H9 (cell line): ENCODE data around the gene AMER2. TPM values are rescaled to one million over a fixed set of nuclear protein-coding genes. Genes with fewer than 3 reads are reported as not detected.

ENCODE experiments used
- DNase-seq: peaks from one replicate; pipeline ENCODE4 v3.0.0-alpha.2; 2017
- H2AFZ ChIP-seq: one replicate; pipeline ENCODE4 v1.6.1; 2013; ENCODE audit warnings: mild to moderate bottlenecking, low read length, control low read depth, moderate library complexity
- H2AK5ac ChIP-seq: 2 replicates; pipeline ENCODE4 v1.6.1; 2013; ENCODE audit warnings: low read length, control low read depth, mixed read lengths; ENCODE audit not compliant: insufficient read length
- H2BK120ac ChIP-seq: one replicate; pipeline ENCODE4 v1.6.1; 2013; ENCODE audit warnings: low read depth, mild to moderate bottlenecking, low read length, control low read depth, inconsistent platforms; ENCODE audit not compliant: poor library complexity, severe bottlenecking
- H2BK12ac ChIP-seq: 2 replicates; pipeline ENCODE4 v1.6.1; 2013; ENCODE audit warnings: low read length, control low read depth, mixed read lengths, low read depth; ENCODE audit not compliant: insufficient read length
- H2BK15ac ChIP-seq: 2 replicates; pipeline ENCODE4 v1.6.1; 2013; ENCODE audit warnings: low read depth, low read length, control low read depth
- H2BK20ac ChIP-seq: one replicate; pipeline ENCODE4 v1.6.1; 2013; ENCODE audit warnings: low read depth, mild to moderate bottlenecking, low read length, control low read depth, inconsistent platforms; ENCODE audit not compliant: poor library complexity, severe bottlenecking
- H2BK5ac ChIP-seq: 2 replicates; pipeline ENCODE4 v1.6.1; 2013; ENCODE audit warnings: low read length, control low read depth, mixed read lengths; ENCODE audit not compliant: insufficient read length
- H3K14ac ChIP-seq: 2 replicates; pipeline ENCODE4 v1.6.1; 2013; ENCODE audit warnings: low read length, control low read depth; ENCODE audit not compliant: insufficient read depth
- H3K18ac ChIP-seq: 2 replicates; pipeline ENCODE4 v1.6.1; 2013; ENCODE audit warnings: low read depth, mild to moderate bottlenecking, mixed read lengths, low read length, control low read depth; ENCODE audit not compliant: insufficient read length
- H3K23ac ChIP-seq: 2 replicates; pipeline ENCODE4 v1.6.1; 2013; ENCODE audit warnings: low read length, control low read depth, mixed read lengths, low read depth; ENCODE audit not compliant: insufficient read length
- H3K23me2 ChIP-seq: 2 replicates; pipeline ENCODE4 v1.6.1; 2013; ENCODE audit warnings: low read depth, mild to moderate bottlenecking, mixed read lengths, low read length, control low read depth; ENCODE audit not compliant: insufficient read length, poor library complexity, severe bottlenecking
- H3K27ac ChIP-seq: 2 replicates; pipeline ENCODE4 v1.5.1; 2013; ENCODE audit warnings: low read length, control low read depth, mixed read lengths, low read depth; ENCODE audit not compliant: insufficient read length
- H3K27me3 ChIP-seq: 2 replicates; pipeline ENCODE4 v1.6.1; 2013; ENCODE audit warnings: low read length, control low read depth, inconsistent platforms; ENCODE audit not compliant: insufficient read depth
- H3K4ac ChIP-seq: 2 replicates; pipeline ENCODE4 v1.6.1; 2013; ENCODE audit warnings: low read depth, mild to moderate bottlenecking, control low read depth, inconsistent platforms, low read length, moderate library complexity
- H3K4me1 ChIP-seq: 2 replicates; pipeline ENCODE4 v1.6.1; 2013; ENCODE audit warnings: low read length, control low read depth, inconsistent platforms; ENCODE audit not compliant: insufficient read depth
- H3K4me2 ChIP-seq: 2 replicates; pipeline ENCODE4 v1.6.1; 2013; ENCODE audit warnings: low read length, control low read depth, mixed read lengths; ENCODE audit not compliant: insufficient read length, insufficient read depth
- H3K56ac ChIP-seq: 2 replicates; pipeline ENCODE4 v1.6.1; 2013; ENCODE audit warnings: low read depth, mild to moderate bottlenecking, mixed read lengths, low read length, control low read depth; ENCODE audit not compliant: insufficient read length
- H3K79me1 ChIP-seq: 2 replicates; pipeline ENCODE4 v1.6.1; 2013; ENCODE audit warnings: low read depth, mild to moderate bottlenecking, moderate library complexity, low read length, control low read depth, inconsistent platforms; ENCODE audit not compliant: insufficient read depth, poor library complexity, severe bottlenecking
- H3K79me2 ChIP-seq: 2 replicates; pipeline ENCODE4 v1.6.1; 2013; ENCODE audit warnings: low read length, control low read depth, inconsistent platforms; ENCODE audit not compliant: insufficient read depth
- H3K9ac ChIP-seq: 2 replicates; pipeline ENCODE4 v1.6.1; 2013; ENCODE audit warnings: low read length, control low read depth, mixed read lengths; ENCODE audit not compliant: insufficient read length; ENCODE audit errors: extremely low read depth
- H3K9me3 ChIP-seq: one replicate; pipeline ENCODE4 v1.6.1; 2013; ENCODE audit warnings: low read depth, low read length, inconsistent platforms; ENCODE audit not compliant: control insufficient read depth
- H3T11ph ChIP-seq: one replicate; pipeline ENCODE4 v1.6.1; 2013; ENCODE audit warnings: mild to moderate bottlenecking, low read length, control low read depth, inconsistent platforms
- H4K20me1 ChIP-seq: one replicate; pipeline ENCODE4 v1.6.1; 2013; ENCODE audit not compliant: control insufficient read depth, insufficient read length, insufficient read depth
- H4K5ac ChIP-seq: 2 replicates; pipeline ENCODE4 v1.6.1; 2013; ENCODE audit warnings: low read depth, mild to moderate bottlenecking, mixed read lengths, low read length, control low read depth; ENCODE audit not compliant: insufficient read length
- H4K8ac ChIP-seq: replicated peaks from 2 replicates; pipeline ENCODE4 v1.6.1; 2013; ENCODE audit warnings: low read length, control low read depth, mixed read lengths, low read depth; ENCODE audit not compliant: insufficient read length
- H4K91ac ChIP-seq: 2 replicates; pipeline ENCODE4 v1.6.1; 2013; ENCODE audit warnings: low read depth, mild to moderate bottlenecking, moderate library complexity, mixed read lengths, low read length, control low read depth; ENCODE audit not compliant: insufficient read length
- H3K27ac Mint-ChIP-seq, 3 experiments: 2 replicates in 2 of 3; 3 replicates in 1 of 3; pipeline ENCODE4 v1.8.0; 2020 to 2021; ENCODE audit warnings: mixed read lengths in 3 of 3, mild to moderate bottlenecking in 1 of 3, moderate library complexity in 1 of 3
- H3K27me3 Mint-ChIP-seq: 2 replicates; pipeline ENCODE4 v1.8.0; 2021; ENCODE audit warnings: low read depth, mild to moderate bottlenecking, moderate library complexity, mixed read lengths
- H3K36me3 Mint-ChIP-seq, 3 experiments: 2 replicates in 2 of 3; 3 replicates in 1 of 3; pipeline ENCODE4 v1.8.0; 2020 to 2021; ENCODE audit warnings: low read depth in 3 of 3, mixed read lengths in 3 of 3; ENCODE audit not compliant: insufficient read depth in 1 of 3
- H3K4me1 Mint-ChIP-seq, 2 experiments: 2 replicates each; pipeline ENCODE4 v1.8.0; 2020; ENCODE audit warnings: mixed read lengths in 2 of 2
- H3K4me3 Mint-ChIP-seq, 2 experiments: 2 replicates in 1 of 2; 3 replicates in 1 of 2; pipeline ENCODE4 v1.8.0; 2020 to 2021; ENCODE audit warnings: mild to moderate bottlenecking in 2 of 2, mixed read lengths in 2 of 2, moderate library complexity in 1 of 2
- H3K9me3 Mint-ChIP-seq, 2 experiments: 2 replicates in 1 of 2; 3 replicates in 1 of 2; pipeline ENCODE4 v1.8.0; 2020; ENCODE audit warnings: mild to moderate bottlenecking in 2 of 2, mixed read lengths in 2 of 2, moderate library complexity in 1 of 2
- CTCF ChIP-seq: fragments of 200-600 bp; sonication (generic); conservative IDR thresholded peaks from 3 replicates; pipeline ENCODE4 v1.8.0; 2021; ENCODE audit warnings: antibody characterized with exemption, mild to moderate bottlenecking
- WGBS: extraction: QIAGEN DNeasy Blood & Tissue Kit; methylation state at CpG from one replicate; pipeline ENCODE4 v1.1.7; 2013; ENCODE audit warnings: missing lambda C conversion rate, low lambda C conversion rate, mixed read lengths; ENCODE audit not compliant: insufficient read length; ENCODE audit errors: extremely low coverage; 5-methylcytosine and 5-hydroxymethylcytosine counted together
- total RNA-seq: library from RNA; stranded (reverse); gene quantifications from 2 replicates; pipeline ENCODE4 v1.2.1, GENCODE V29; 2021

Gene AMER2
- total RNA-seq, 1 experiment from 2014 or later: 0.02 TPM

GRCh38 chr13:25180775-25181537 lies 8.9 kb upstream of the AMER2 start:
- H3K4ac ChIP-seq: no peak overlapping the region
- no peak overlapping the region for H3T11ph ChIP-seq
- no peak overlapping the region for H2BK15ac ChIP-seq
- H3K79me2 ChIP-seq: no peaks in the 10 kb centered on the region
- no peak overlapping the region for H3K27ac ChIP-seq
- H2AK5ac ChIP-seq: no peak overlapping the region
- H2BK120ac ChIP-seq: no peak overlapping the region
- no peak overlapping the region for H3K4me3 Mint-ChIP-seq
- peaks cover 0 to 2% (median 0%) of the 10 kb centered on the region in 3 experiments; a peak in 2 of 7 replicates for H3K36me3 Mint-ChIP-seq
- no peaks in the 10 kb centered on the region for H3K23me2 ChIP-seq
- no peak overlapping the region for H2BK20ac ChIP-seq
- H3K14ac ChIP-seq: no peak overlapping the region
- no peak overlapping the region for H3K27ac Mint-ChIP-seq
- no peak for DNase-seq
- H3K56ac ChIP-seq: no peak overlapping the region
- no peak overlapping the region for H4K8ac ChIP-seq
- WGBS: no CpG with 5 or more reads among the region's 3 CpGs
- no peak overlapping the region for H3K23ac ChIP-seq
- H2BK5ac ChIP-seq: no peak overlapping the region
- H3K4me1 ChIP-seq: peaks cover 3% of the 10 kb centered on the region; the same call in 1 of the 2 replicates
- no peak overlapping the region for H3K18ac ChIP-seq
- no peak overlapping the region for H4K5ac ChIP-seq
- no peak for TF ChIP-seq CTCF
- no peaks in the 10 kb centered on the region for H4K20me1 ChIP-seq
- H4K91ac ChIP-seq: no peak overlapping the region
- no peak overlapping the region for H3K9ac ChIP-seq
- H3K4me1 Mint-ChIP-seq: peaks cover 14 to 17% of the 10 kb centered on the region in 2 experiments
- H3K79me1 ChIP-seq: no peaks in the 10 kb centered on the region
- no peak overlapping the region for H2AFZ ChIP-seq
- no peak overlapping the region for H3K4me2 ChIP-seq
- H2BK12ac ChIP-seq: no peak overlapping the region
- H3K9me3 ChIP-seq: no peaks in the 10 kb centered on the region
- no peaks in the 10 kb centered on the region for H3K27me3 ChIP-seq
- peaks cover 0 to 2% of the 10 kb centered on the region in 2 experiments; a peak in 2 of 5 replicates for H3K9me3 Mint-ChIP-seq
- peaks cover 13% of the 10 kb centered on the region for H3K27me3 Mint-ChIP-seq
